ENCODE results near the gene FLRT1. TPM values are rescaled to one million over a fixed set of nuclear protein-coding genes. Genes with fewer than 3 reads are reported as not detected.
"Not testable (repeated sequence)": the region's sequence is repeated elsewhere in the genome, so short reads cannot be mapped to it uniquely, and the experiment has no call there.

FLRT1 gene
- total RNA-seq, 1 experiment from 2014 or later = not detected

DNA sequence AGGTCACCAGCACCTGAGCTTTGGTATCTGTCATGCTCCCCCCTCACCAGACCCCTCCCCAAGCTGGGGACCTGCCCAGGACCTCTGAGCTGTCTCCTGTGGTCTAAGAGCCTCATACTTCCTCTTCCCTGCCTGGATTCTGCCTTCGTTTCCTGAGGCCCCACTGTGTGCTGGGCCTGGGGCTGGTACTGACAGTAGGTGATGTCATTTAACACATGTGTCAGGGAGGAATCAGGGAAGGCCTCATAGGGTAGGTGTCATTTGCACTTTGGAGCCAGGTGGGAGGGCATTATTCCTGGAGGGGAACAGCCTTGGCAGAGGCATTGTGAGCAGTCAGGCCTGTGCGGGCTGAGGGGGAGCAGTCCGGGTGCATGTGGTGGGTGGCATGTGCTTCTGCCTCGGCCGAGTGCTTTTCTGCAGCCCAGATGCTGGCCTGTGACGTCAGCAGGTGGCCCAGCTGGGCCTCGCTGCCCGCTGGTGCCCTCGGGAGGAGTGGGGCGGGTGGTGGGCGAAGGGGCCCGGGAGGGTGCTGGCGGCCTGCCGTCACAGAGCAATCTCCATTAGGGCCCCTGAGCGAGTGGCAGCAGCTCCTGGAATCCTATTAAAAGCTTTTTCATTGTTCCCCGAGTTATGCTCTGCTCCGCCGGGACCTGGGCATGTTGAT is 9.1 kb downstream of the FLRT1 start:
- no peak for DNase-seq (ENCODE audit: low read depth)

DNA sequence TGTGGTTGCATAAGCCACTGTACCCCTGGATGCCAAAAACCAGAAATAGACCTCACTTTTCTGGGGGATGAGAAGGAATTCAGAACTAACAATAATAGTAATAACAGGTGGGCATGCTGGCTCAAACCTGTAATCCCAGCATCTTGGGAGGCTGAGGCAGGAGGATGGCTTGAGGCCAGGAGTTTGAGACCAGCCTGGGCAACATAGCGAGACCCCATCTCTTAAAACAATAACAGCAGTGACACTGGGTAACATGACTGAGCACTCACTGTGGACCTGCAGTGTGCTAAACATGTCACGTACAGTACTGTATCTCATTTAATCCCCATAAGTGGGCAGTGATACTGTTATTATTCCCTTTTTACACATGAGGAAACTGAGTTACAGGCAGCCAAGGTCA is 10.0 kb downstream of the FLRT1 start:
- DNase-seq (ENCODE audit: low read depth) = no peak

- DNase-seq (ENCODE audit: low read depth) = not testable (repeated sequence)
Measured at GRCh38 chr11:64047373-64047772, 11.6 kb downstream of the FLRT1 start.

- peak; percentile 9 for DNase-seq (ENCODE audit: low read depth)
Measured at GRCh38 chr11:64048042-64048854, 12.5 kb downstream of the FLRT1 start.

DNA sequence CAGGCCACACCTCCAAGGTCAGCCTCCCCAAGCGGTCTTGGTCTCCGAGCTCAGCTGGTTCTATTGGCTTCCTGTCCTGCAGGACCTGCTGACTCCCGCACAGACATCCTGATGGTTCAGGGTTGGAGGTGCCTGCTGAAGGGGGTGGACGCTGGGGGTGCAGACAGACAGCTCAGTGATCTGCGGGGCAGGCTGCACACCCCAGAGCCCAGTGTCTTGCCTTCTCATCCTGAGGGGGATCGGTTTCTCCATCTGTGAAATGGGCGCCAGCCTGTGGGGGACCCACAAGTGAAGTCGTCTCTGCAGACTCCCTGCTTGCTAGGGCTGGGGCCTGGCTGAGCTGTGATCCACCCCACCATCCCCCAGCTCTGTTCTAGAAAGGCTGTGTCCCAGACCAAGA is 13.8 kb downstream of the FLRT1 start:
- DNase-seq (ENCODE audit: low read depth) = no peak

DNA sequence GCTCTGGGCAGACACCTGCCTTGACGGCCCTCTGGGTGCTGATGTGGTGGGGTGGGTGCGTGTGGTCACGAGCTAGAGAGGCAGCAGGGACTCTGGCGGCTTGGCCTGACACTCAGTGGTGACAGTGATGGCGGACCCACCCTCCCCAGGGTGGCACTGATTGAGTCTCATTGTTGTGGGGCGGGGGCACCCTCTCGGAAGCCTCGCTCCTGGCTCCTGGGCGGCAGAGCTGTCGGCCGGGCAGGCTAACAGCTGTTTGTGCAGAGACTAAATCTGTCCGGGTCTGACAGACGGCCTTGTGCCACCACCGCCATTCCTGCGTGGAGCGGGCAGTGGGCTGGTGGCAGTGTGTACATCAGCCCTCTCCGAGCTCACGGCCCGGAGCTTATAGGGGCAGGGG is 15.6 kb downstream of the FLRT1 start:
- DNase-seq (ENCODE audit: low read depth) = no peak

- no peak for DNase-seq (ENCODE audit: low read depth)
Measured at GRCh38 chr11:64052436-64052835, 16.7 kb downstream of the FLRT1 start.

- DNase-seq (ENCODE audit: low read depth) = no peak
Measured at GRCh38 chr11:64052938-64053622, 17.3 kb downstream of the FLRT1 start.

GRCh38 chr11:64053699-64054098 is 18.0 kb downstream of the FLRT1 start:
- DNase-seq (ENCODE audit: low read depth) = no peak

- DNase-seq (ENCODE audit: low read depth) = no peak
Measured at GRCh38 chr11:64055077-64055476, 19.3 kb downstream of the FLRT1 start.

DNA sequence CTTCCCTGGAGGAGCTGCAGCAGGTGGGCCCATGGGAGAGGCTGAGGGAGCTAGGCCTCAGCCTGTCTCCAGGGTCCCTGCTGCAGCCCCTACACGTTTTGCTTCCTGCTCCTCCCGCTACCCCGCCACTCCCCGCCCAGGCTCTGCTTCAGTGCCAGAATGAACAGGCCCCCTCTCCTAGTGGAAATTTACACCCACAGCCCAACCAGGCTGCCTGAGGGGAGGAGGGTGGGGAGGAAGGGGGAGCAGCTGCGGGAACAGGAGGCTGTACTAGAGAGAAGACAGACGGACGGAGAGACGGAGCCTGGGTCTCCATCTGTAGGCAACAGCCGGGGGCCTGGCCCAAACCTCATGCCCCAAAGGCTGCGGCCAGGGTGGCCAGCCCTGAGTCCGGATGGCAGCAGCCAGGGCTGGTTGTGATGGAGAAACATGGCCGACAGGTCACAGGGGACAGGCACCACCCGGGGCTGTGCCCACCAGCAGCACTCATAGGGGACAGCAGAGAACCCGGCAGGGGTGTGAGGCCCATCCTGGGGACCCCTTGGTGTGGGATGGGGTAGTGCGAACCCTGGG is 20.6 kb downstream of the FLRT1 start:
- no peak for DNase-seq (ENCODE audit: low read depth)

DNA sequence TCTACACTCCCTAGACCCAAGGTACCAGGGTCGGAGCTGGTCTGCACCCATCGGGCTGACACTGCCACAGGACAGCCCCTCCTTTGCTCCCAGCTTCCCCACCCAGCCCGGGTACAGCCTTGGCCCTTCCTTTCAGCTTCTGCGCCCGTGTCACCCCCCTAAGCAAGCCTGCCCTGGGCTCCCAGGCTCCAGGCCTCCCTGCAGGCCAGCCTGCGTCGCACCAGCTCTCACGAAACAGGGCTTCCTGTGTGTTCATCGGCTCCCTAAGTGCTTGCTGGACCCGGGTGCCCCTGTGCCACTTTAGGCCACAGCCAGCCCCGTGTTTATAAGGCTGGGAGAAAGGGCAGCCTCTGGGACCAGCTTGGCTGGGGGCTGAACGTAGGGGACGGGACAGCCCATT is 21.1 kb downstream of the FLRT1 start:
- no peak for DNase-seq (ENCODE audit: low read depth)

GRCh38 chr11:64057890-64058289 is 22.2 kb downstream of the FLRT1 start:
- no peak for DNase-seq (ENCODE audit: low read depth)

GRCh38 chr11:64058494-64058893 is 22.8 kb downstream of the FLRT1 start:
- DNase-seq (ENCODE audit: low read depth) = peak; percentile 12

DNA sequence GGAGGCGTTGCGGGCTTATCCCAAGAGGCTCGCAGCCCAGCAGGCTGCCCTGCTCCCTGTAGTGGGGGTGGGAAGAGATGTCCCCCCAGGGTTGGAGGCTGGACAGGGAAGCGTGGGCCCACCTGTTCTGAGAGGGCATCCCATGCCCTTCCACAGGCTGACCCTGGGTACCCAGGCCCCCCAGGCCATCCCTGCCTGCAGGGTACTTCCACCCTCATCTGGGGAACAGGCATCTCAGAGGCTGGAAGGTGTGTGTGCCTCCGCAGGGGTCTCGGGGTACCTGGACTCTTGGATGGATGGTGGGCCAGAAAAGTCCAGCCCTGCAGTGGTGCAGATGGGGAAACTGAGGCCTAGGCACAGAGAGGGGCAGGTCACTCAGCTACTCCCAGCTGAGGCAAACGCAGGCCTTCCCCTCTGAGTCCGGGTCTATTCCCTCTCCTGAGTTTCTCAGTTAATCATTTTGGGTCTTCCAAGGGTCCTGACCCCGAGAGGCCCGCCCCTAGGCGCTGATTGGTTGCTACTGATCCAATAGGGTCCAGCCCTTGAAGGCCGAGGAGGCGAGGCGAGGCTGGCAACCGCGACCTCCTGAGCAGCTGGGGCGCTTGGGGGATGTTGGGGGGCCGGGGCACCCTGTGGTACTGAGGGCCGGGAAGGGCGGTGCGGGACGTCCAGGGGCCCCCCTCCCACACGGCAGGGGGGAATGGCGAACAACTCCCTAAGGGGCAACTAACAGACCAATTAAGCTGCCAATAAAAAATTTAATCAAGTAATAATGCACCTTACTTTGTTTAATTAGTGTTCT is 23.8 kb downstream of the FLRT1 start:
- no peak for DNase-seq (ENCODE audit: low read depth)

DNA sequence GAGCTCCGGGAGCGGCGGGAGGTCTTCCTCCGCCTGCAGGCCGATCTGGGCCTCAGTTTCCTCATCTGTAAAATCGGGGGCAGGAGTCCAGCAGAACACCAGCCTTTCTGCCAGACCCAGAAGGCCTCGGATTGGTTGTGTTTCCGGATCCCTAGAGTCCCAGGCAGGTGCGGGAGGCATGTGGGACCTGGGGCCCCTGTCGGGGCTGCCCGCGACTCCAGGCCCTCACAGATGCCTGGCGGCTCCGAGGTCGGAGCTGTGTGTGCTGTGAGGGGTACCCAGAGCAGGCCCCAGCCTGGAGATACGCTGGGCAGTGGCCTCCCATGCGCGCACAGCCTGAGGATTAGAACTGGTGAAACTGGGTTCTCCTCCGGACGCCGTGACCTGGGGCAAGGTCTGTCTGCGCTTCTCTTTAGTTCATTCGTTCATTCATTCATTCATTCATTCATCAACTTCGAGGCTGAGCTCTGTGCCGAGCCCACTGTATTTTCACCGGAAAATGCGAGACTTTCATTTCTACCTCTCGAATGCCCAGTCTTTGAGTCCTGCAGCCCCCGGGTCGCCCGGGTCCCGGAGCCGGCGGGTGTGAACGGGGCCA is 24.6 kb downstream of the FLRT1 start:
- no peak for DNase-seq (ENCODE audit: low read depth)

DNA sequence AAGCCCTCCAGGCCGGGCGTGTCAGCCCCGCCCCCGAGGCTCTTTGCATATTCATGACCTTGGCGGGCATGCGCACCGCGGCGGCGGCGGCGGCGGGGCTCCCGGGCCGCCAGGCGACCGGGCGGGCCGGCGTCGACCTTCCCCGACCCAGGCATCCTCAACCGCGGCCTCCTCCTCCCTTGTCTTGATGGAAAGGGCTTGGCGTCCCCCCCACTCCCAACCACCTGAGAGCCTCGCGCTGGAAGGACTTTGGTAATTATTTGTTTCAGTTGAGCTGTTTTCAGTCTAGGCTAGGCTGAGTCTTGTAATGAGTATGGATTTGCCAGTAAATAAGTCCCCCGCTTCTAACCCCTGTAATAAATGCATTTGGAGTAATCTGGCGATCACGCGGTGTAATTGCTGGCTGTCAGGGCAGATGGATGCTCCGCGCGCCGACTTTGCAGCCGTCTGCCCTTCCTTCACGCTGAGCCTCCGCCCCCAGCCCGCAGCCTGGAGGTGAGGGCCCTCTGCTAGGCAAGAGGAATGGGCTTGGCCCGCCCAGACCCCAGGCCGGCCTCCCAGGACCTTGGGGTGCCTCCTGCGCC is 25.2 kb downstream of the FLRT1 start:
- DNase-seq (ENCODE audit: low read depth) = no peak

GRCh38 chr11:64062185-64063039 is 26.7 kb downstream of the FLRT1 start:
- no peak for DNase-seq (ENCODE audit: low read depth)

DNA sequence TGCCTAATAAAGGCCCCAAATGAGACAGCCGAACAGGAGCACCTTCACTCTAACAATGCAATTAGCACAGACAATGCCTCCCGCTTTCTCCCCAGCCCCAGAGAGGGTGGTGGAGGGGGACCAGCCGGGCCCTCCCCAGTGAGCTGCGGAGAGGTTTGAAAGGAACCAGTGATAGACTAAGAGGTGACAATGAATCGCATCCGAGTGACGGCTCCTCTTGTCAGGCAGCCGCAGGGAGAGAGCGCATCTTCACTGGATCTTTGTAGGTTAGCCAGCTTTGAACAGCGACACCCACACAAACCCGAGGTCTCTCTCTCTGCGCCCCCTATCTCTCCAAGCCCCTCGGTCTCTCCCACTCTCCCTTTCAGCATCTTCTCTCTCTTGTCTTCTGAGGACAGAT is 28.0 kb downstream of the FLRT1 start:
- no peak for DNase-seq (ENCODE audit: low read depth)

All from LHCN-M2 (cell line).